LoVo (cell line): ENCODE results near the gene PRKCE.

Experiments
- DNase-seq: peaks from one replicate; pipeline ENCODE4 v3.0.0-alpha.2; 2016; ENCODE audit warnings: low spot score

The PRKCE gene

GRCh38 chr2:46146866-46147502 lies 495.5 kb downstream of the PRKCE start:
- DNase-seq, result no peak

- no peak for DNase-seq
Measured at GRCh38 chr2:46147626-46148368, 496.3 kb downstream of the PRKCE start.

GRCh38 chr2:46148369-46148736 lies 496.9 kb downstream of the PRKCE start:
- no peak for DNase-seq

GRCh38 chr2:46150445-46150955 lies 499.0 kb downstream of the PRKCE start:
- no peak for DNase-seq

GRCh38 chr2:46151577-46151976 lies 500.1 kb downstream of the PRKCE start:
- DNase-seq, result no peak

GRCh38 chr2:46153996-46154753 lies 502.7 kb downstream of the PRKCE start:
- no peak for DNase-seq

- no peak for DNase-seq
Measured at GRCh38 chr2:46157072-46157965, 505.8 kb downstream of the PRKCE start.

- DNase-seq, result no peak
Measured at GRCh38 chr2:46157966-46158310, 506.5 kb downstream of the PRKCE start.

- DNase-seq, result peak; percentile 44
Measured at GRCh38 chr2:46158661-46159060, 507.2 kb downstream of the PRKCE start.

- DNase-seq, result no peak
Measured at GRCh38 chr2:46160326-46160725, 508.9 kb downstream of the PRKCE start.

GRCh38 chr2:46161315-46161714 lies 509.8 kb downstream of the PRKCE start:
- DNase-seq, result no peak

GRCh38 chr2:46161911-46162310 lies 510.4 kb downstream of the PRKCE start:
- DNase-seq, result no peak

- DNase-seq, result no peak
Measured at GRCh38 chr2:46162329-46163097, 511.0 kb downstream of the PRKCE start.

- DNase-seq, result no peak
Measured at GRCh38 chr2:46163098-46163430, 511.6 kb downstream of the PRKCE start.

- DNase-seq, result peak; percentile 89
Measured at GRCh38 chr2:46163804-46164528, 512.5 kb downstream of the PRKCE start.

GRCh38 chr2:46164529-46165301 lies 513.2 kb downstream of the PRKCE start:
- DNase-seq, result peak; percentile 67

- no peak for DNase-seq
Measured at GRCh38 chr2:46165916-46166315, 514.4 kb downstream of the PRKCE start.

GRCh38 chr2:46167406-46167805 lies 515.9 kb downstream of the PRKCE start:
- no peak for DNase-seq

GRCh38 chr2:46167924-46168323 lies 516.4 kb downstream of the PRKCE start:
- no peak for DNase-seq

GRCh38 chr2:46169467-46169866 lies 518.0 kb downstream of the PRKCE start:
- no peak for DNase-seq
